ENCODE measurements around the gene FCRL4. TPM values are rescaled to one million over a fixed set of nuclear protein-coding genes. Genes with fewer than 3 reads are reported as not detected.

The FCRL4 gene
- total and polyA plus RNA-seq, 2 donors (not counting 1 experiment from before 2014, with no cell fraction given) = 0.09 to 0.30 TPM

- CTCF ChIA-PET = interaction anchor here (0.6 to 3.5 kb wide), 5 partner anchors 11 to 49 kb away, joined by 3 to 8 read pairs (median 3); no protein-coding TSS in a partner anchor
- 0% methylated on average over 1 of the region's 2 CpGs for WGBS (ENCODE audit: insufficient coverage)
- Histone ChIP-seq H3K4me3 (ENCODE audit: control extremely low read depth in 1 of 5, extremely low read depth in 1 of 5, insufficient read depth in 1 of 5, low read depth in 2 of 5, low read length in 4 of 5) (no peak overlapping the region), H3K27me3 (replicated peaks in 1 of 4; ENCODE audit: control extremely low read depth in 1 of 4, control insufficient read depth in 3 of 4, insufficient read depth in 4 of 4, low read length in 3 of 4) (no peaks in the 10 kb centered on the region), H4K20me1 (ENCODE audit: control insufficient read depth, insufficient read depth, low read length, poor library complexity, severe bottlenecking) (no peaks in the 10 kb centered on the region), H3K79me2 (ENCODE audit: control insufficient read depth, insufficient read depth, low read length) (no peaks in the 10 kb centered on the region), H2AFZ (ENCODE audit: insufficient read depth, low read depth, low read length, poor library complexity, severe bottlenecking) (no peak overlapping the region), H3K36me3 (replicated peaks in 1 of 2; ENCODE audit: control extremely low read depth in 1 of 2, control insufficient read depth in 1 of 2, extremely low read depth in 1 of 2, insufficient read depth in 2 of 2, low read length in 1 of 2) (peaks cover 5 to 53% of the 10 kb centered on the region in 2 experiments), H3K27ac (ENCODE audit: low read length in 2 of 2) (no peak overlapping the region), H3K4me2 (replicated peaks; ENCODE audit: low read depth, low read length, poor library complexity, severe bottlenecking) (peak overlapping the region; percentile 31), H3K4me1 (ENCODE audit: control insufficient read depth in 2 of 2, insufficient read depth in 2 of 2, low read length in 2 of 2) (peaks cover 15 to 18% of the 10 kb centered on the region in 2 donors), H3K9me3 (ENCODE audit: control extremely low read depth in 1 of 3, control insufficient read depth in 2 of 3, insufficient read depth in 1 of 3, low read length in 2 of 3) (no peaks in the 10 kb centered on the region), H3K9ac (ENCODE audit: low read length) (no peak overlapping the region)
- POLR2A ChIA-PET = no interaction called here
- Mint-ChIP-seq H3K4me1 (peaks cover 38% of the 10 kb centered on the region), H3K27me3 (no peaks in the 10 kb centered on the region), H3K4me3 (peak overlapping the region; percentile 23), H3K9me3 (ENCODE audit: insufficient read depth) (no peaks in the 10 kb centered on the region), H3K27ac (peak overlapping the region; percentile 51)
- ATAC-seq (ENCODE audit: low read depth) (no peak), DNase-seq (no peak)
- TF ChIP-seq EZH2 (IDR thresholded peaks at IDR 0.05; ENCODE audit: borderline replicate concordance, insufficient read depth, low read depth, low read length, poor library complexity, severe bottlenecking) (no peak), CTCF (IDR thresholded peaks at IDR 0.05) (no peak)
- intact Hi-C loops (cut with micrococcal nuclease) = no loop called here
These were observed 57.6 kb downstream of the FCRL4 start for GRCh38 chr1:157540160-157540748.

GRCh38 chr1:157539568-157539967, 58.3 kb downstream of the FCRL4 start:
- Histone ChIP-seq H3K9me3 (ENCODE audit: control extremely low read depth in 1 of 3, control insufficient read depth in 2 of 3, insufficient read depth in 1 of 3, low read length in 2 of 3) (no peaks in the 10 kb centered on the region), H3K79me2 (ENCODE audit: control insufficient read depth, insufficient read depth, low read length) (no peaks in the 10 kb centered on the region), H3K36me3 (replicated peaks in 1 of 2; ENCODE audit: control extremely low read depth in 1 of 2, control insufficient read depth in 1 of 2, extremely low read depth in 1 of 2, insufficient read depth in 2 of 2, low read length in 1 of 2) (peaks cover 5 to 56% of the 10 kb centered on the region in 2 experiments), H3K27ac (ENCODE audit: low read length in 2 of 2) (no peak overlapping the region), H2AFZ (ENCODE audit: insufficient read depth, low read depth, low read length, poor library complexity, severe bottlenecking) (no peak overlapping the region), H3K4me2 (replicated peaks; ENCODE audit: low read depth, low read length, poor library complexity, severe bottlenecking) (no peak overlapping the region), H3K4me1 (ENCODE audit: control insufficient read depth in 2 of 2, insufficient read depth in 2 of 2, low read length in 2 of 2) (peaks cover 15 to 18% of the 10 kb centered on the region in 2 donors), H3K9ac (ENCODE audit: low read length) (no peak overlapping the region), H3K27me3 (replicated peaks in 1 of 4; ENCODE audit: control extremely low read depth in 1 of 4, control insufficient read depth in 3 of 4, insufficient read depth in 4 of 4, low read length in 3 of 4) (no peaks in the 10 kb centered on the region), H3K4me3 (ENCODE audit: control extremely low read depth in 1 of 5, extremely low read depth in 1 of 5, insufficient read depth in 1 of 5, low read depth in 2 of 5, low read length in 4 of 5) (no peak overlapping the region), H4K20me1 (ENCODE audit: control insufficient read depth, insufficient read depth, low read length, poor library complexity, severe bottlenecking) (no peaks in the 10 kb centered on the region)
- TF ChIP-seq EZH2 (IDR thresholded peaks at IDR 0.05; ENCODE audit: borderline replicate concordance, insufficient read depth, low read depth, low read length, poor library complexity, severe bottlenecking) (no peak), CTCF (IDR thresholded peaks at IDR 0.05) (no peak)
- ChIA-PET CTCF (interaction anchor here (1.2 kb wide), 3 partner anchors 11 to 151 kb away, joined by 3 read pairs; no protein-coding TSS in a partner anchor), POLR2A (no interaction called here)
- no peak for DNase-seq
- intact Hi-C loops (cut with micrococcal nuclease) = no loop called here
- Mint-ChIP-seq H3K4me3 (no peak overlapping the region), H3K4me1 (peaks cover 41% of the 10 kb centered on the region), H3K27ac (peak overlapping the region; percentile 51), H3K27me3 (no peaks in the 10 kb centered on the region), H3K9me3 (ENCODE audit: insufficient read depth) (no peaks in the 10 kb centered on the region)
- ATAC-seq (ENCODE audit: low read depth) = no peak

All from B cell (primary cell).